ENCODE results near the gene RGS3. TPM values are rescaled to one million over a fixed set of nuclear protein-coding genes. Genes with fewer than 3 reads are reported as not detected.
A peak's percentile ranks its signal among the peaks of the same experiment; 100 is the strongest.

Gene RGS3
- total RNA-seq, 6 donors from 2014 or later = 60.3 to 93.2 (median 72.6) TPM

DNA sequence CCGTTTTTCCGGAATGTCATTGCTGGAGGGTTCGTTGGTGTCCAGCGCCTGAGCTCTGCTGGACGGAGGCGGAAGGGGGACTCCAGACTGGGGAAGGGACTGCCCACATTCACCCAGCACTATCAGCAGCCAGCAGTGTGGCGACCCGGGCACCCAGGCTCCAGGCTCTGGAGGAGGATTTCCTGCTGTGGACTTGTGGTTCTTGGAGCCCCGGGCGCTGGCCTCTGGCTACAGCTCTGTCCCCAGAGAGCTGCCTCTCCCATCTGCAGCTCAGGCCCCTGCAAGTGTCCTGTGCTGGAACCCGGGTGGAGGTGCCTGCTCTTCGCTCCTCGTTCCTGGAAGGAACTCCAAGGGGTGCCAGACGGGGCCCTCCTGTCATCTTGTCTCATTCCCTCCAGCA is 152.6 kb downstream of the RGS3 start:
- TF ChIP-seq POLR2A (IDR thresholded peaks at IDR 0.05) (no peak), EP300 (IDR thresholded peaks at IDR 0.05) (no peak), POLR2AphosphoS5 (IDR thresholded peaks at IDR 0.05) (no peak)
- TF ChIP-seq, protein P1, sequence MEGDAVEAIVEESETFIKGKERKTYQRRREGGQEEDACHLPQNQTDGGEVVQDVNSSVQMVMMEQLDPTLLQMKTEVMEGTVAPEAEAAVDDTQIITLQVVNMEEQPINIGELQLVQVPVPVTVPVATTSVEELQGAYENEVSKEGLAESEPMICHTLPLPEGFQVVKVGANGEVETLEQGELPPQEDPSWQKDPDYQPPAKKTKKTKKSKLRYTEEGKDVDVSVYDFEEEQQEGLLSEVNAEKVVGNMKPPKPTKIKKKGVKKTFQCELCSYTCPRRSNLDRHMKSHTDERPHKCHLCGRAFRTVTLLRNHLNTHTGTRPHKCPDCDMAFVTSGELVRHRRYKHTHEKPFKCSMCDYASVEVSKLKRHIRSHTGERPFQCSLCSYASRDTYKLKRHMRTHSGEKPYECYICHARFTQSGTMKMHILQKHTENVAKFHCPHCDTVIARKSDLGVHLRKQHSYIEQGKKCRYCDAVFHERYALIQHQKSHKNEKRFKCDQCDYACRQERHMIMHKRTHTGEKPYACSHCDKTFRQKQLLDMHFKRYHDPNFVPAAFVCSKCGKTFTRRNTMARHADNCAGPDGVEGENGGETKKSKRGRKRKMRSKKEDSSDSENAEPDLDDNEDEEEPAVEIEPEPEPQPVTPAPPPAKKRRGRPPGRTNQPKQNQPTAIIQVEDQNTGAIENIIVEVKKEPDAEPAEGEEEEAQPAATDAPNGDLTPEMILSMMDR (IDR thresholded peaks at IDR 0.05) = no peak
- Histone ChIP-seq H3K4me1 (peaks cover 13 to 32% (median 25%) of the 10 kb centered on the region in 4 donors), H3K27me3 (no peaks in the 10 kb centered on the region), H3K27ac (peak overlapping the region; percentile 23 to 74 (median 60)), H3K4me3 (no peak overlapping the region), H3K9me3 (no peaks in the 10 kb centered on the region), H3K36me3 (no peaks in the 10 kb centered on the region)
- WGBS, 2 donors = 56 to 74% methylated on average over 11 to 14 of the region's 14 CpGs
- DNase-seq (no peak), ATAC-seq (ENCODE audit: low FRiP score in 2 of 2) (no peak)

DNA sequence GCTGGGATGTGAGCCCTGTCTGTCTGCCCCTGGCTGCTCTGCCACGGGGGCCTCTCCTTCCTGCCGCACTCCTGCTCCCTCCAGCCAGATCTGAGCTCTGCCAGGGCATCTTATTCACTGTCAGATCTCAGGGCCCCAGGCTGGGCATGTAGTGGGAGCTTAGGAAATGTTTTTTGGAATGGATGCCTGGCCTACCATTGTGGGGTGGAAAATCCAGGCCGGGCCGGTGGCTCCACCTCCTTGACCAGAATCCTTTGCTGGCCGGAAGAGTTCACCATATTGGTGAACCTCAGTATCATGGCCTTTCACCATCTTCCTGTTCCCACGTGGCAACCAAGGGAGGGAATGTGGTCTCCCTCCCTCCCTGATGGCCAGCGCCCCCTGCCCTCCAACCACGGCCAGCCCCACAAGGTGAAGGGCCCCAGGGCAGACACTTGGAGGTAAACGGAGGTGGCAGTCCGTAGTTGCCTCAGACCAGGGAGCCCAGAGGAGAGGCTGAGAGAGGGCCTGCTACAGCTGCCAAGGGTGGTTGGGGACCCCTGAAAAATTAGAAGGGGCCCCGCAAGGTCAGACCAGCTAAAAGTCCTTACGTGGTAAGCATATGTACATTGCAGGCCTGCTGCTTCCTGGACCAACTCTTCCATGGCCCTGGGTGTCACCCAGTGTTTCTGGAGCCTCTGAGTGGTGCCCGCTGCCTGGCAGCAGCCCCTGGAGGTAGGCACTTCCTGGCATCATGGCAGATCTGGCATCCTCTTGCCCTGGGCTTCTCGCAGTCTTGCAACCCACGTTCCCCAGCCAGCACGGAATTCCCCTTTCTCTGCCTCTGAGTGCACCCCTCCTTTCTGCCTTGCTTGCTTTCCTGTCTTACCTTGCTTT is 153.3 kb downstream of the RGS3 start:
- WGBS, 2 donors = 78 to 82% methylated on average over 12 to 14 of the region's 16 CpGs
- no peaks in the 10 kb centered on the region for H3K27me3 ChIP-seq
- ATAC-seq (ENCODE audit: low FRiP score in 2 of 2) (no peak), DNase-seq (no peak)
- peak overlapping the region; percentile 23 to 74 (median 60) for H3K27ac ChIP-seq
- H3K4me3 ChIP-seq = no peak overlapping the region
- H3K36me3 ChIP-seq = no peaks in the 10 kb centered on the region
- TF ChIP-seq POLR2AphosphoS5 (IDR thresholded peaks at IDR 0.05) = no peak
- no peak for TF ChIP-seq EP300 (IDR thresholded peaks at IDR 0.05)
- TF ChIP-seq POLR2A (IDR thresholded peaks at IDR 0.05) = no peak
- TF ChIP-seq, protein P1 (IDR thresholded peaks at IDR 0.05) = no peak
- peaks cover 16 to 38% (median 30%) of the 10 kb centered on the region in 4 donors for H3K4me1 ChIP-seq
- no peaks in the 10 kb centered on the region for H3K9me3 ChIP-seq

DNA sequence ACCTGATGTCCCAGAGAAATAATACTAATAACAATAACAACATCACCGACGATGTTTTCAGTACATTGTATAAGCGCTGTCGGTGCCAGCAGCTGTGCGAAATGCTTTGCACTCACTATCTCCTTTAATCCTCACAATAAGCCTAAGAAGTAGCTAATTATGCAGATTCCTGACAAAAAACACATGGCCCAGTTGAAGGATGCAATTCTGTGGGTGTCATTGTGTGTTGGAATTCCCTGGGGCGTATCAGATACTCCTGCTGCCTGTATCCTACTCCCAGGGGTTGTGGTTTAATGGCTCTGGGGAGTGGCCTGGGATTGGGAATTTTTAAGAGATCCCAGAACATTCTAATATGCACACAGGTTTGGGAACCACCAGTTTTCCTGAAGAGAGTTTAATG is 154.0 kb downstream of the RGS3 start:
- H3K4me3 ChIP-seq = no peak overlapping the region
- TF ChIP-seq POLR2A (IDR thresholded peaks at IDR 0.05) = no peak
- no peak for TF ChIP-seq POLR2AphosphoS5 (IDR thresholded peaks at IDR 0.05)
- no peak for TF ChIP-seq EP300 (IDR thresholded peaks at IDR 0.05)
- TF ChIP-seq, protein P1 (IDR thresholded peaks at IDR 0.05) = no peak
- 83 to 84% methylated on average over 6 of the region's 6 CpGs for WGBS, 2 donors
- H3K27me3 ChIP-seq = no peaks in the 10 kb centered on the region
- no peak overlapping the region for H3K27ac ChIP-seq
- peaks cover 17 to 38% (median 31%) of the 10 kb centered on the region in 4 donors for H3K4me1 ChIP-seq
- no peak for ATAC-seq (ENCODE audit: low FRiP score in 2 of 2)
- H3K36me3 ChIP-seq = no peaks in the 10 kb centered on the region
- no peak for DNase-seq
- H3K9me3 ChIP-seq = no peaks in the 10 kb centered on the region

DNA sequence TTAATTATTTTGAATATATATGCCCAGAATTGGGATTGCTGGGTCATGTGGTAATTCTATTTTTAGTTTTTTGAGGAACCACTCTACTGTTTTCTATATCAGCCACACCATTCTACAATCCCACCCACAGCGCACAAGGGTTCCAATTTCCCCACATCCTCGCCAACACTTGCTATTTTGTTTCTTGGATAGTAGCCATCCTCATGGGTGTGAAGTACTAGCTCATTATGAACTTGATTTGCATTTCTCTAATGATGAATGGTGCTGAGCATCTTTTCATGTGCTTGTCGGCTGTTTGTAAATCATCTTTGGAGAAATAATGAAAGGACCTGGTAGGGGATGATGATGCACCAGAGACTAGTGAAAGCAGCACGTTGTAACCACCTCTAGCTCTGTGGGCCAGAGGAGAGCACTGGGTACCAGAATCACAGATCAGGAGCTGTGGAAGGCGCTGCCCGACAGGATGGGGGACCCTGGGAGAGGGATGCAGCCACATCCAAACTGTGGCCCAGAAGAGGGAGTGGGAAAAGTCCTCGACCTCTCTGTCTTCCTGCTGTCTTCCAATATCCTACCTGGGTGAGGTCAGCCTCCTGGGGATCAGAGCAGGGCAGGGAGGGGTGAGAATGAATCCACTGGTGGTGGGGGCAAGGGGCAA is 155.4 kb downstream of the RGS3 start:
- WGBS, 2 donors = 83 to 84% methylated on average over 7 of the region's 7 CpGs
- Histone ChIP-seq H3K27me3 (no peaks in the 10 kb centered on the region), H3K4me1 (peaks cover 17 to 38% (median 31%) of the 10 kb centered on the region in 4 donors), H3K27ac (peak overlapping the region in 2 of 4 donors; percentile 21 to 89), H3K36me3 (no peaks in the 10 kb centered on the region), H3K4me3 (no peak overlapping the region), H3K9me3 (no peaks in the 10 kb centered on the region)
- DNase-seq = no peak
- no peak for TF ChIP-seq POLR2A (IDR thresholded peaks at IDR 0.05)
- TF ChIP-seq, protein P1 (IDR thresholded peaks at IDR 0.05) = no peak
- no peak for TF ChIP-seq EP300 (IDR thresholded peaks at IDR 0.05)
- no peak for TF ChIP-seq POLR2AphosphoS5 (IDR thresholded peaks at IDR 0.05)
- no peak for ATAC-seq (ENCODE audit: low FRiP score in 2 of 2)
